IMR-90 (cell line): ENCODE measurements around the gene ZNF17. TPM values are rescaled to one million over a fixed set of nuclear protein-coding genes. Genes with fewer than 3 reads are reported as not detected.

Experiments
- ATAC-seq: fragments of 200-7000 bp; cut with Tn5 transposase; 2 replicates; pipeline ENCODE4 v1.9.1; 2020; ENCODE audit warnings: low read depth, mild to moderate bottlenecking, moderate library complexity
- BruUV-seq: library from RNA; stranded (reverse); fragments of 400-500 nt; replicated peaks from 2 replicates; lab custom pipeline; 2021; lab: Mats Ljungman, UMichigan
- CTCF ChIA-PET: fragments of 300-600 bp; formaldehyde crosslinking; extraction: SDS; loops from one replicate; lab custom pipeline; 2021; ENCODE audit warnings: antibody characterized with exemption; lab: Yijun Ruan, JAX
- POLR2A ChIA-PET: fragments of 300-600 bp; sonication (Branson Sonifier 250); formaldehyde crosslinking; loops from one replicate; lab custom pipeline; 2022; ENCODE audit warnings: antibody characterized with exemption; ENCODE audit not compliant: unreplicated experiment; lab: Charles Lee
- DNase-seq: peaks from one replicate; pipeline ENCODE4 v3.0.0; 2013
- H2AFZ ChIP-seq: replicated peaks from 2 replicates; pipeline ENCODE3; 2013; ENCODE audit warnings: low read length, mild to moderate bottlenecking; ENCODE audit not compliant: poor library complexity
- H2AK5ac ChIP-seq: 2 replicates; pipeline ENCODE4 v1.6.1; 2013; ENCODE audit warnings: low read depth, low read length, inconsistent platforms
- H2AK9ac ChIP-seq: replicated peaks from 2 replicates; pipeline ENCODE3; 2013; ENCODE audit warnings: mild to moderate bottlenecking, low read depth, low read length, moderate library complexity; ENCODE audit not compliant: poor library complexity
- H2BK120ac ChIP-seq: 2 replicates; pipeline ENCODE4 v1.6.1; 2013; ENCODE audit warnings: low read depth, low read length, inconsistent platforms
- H2BK15ac ChIP-seq: 3 replicates; pipeline ENCODE4 v1.6.1; 2013; ENCODE audit warnings: low read depth, low read length, inconsistent platforms
- H2BK20ac ChIP-seq: 2 replicates; pipeline ENCODE4 v1.6.1; 2013; ENCODE audit warnings: low read depth, mild to moderate bottlenecking, inconsistent platforms, low read length, moderate library complexity
- H2BK5ac ChIP-seq: 2 replicates; pipeline ENCODE4 v1.6.1; 2013; ENCODE audit warnings: mild to moderate bottlenecking, low read depth, low read length, inconsistent platforms; ENCODE audit not compliant: poor library complexity, severe bottlenecking
- H3K14ac ChIP-seq: replicated peaks from 2 replicates; pipeline ENCODE4 v1.6.1; 2013; ENCODE audit warnings: low read depth, low read length, inconsistent platforms
- H3K18ac ChIP-seq: 2 replicates; pipeline ENCODE4 v1.6.1; 2013; ENCODE audit warnings: low read depth, low read length, control low read depth
- H3K23ac ChIP-seq: 2 replicates; pipeline ENCODE4 v1.6.1; 2013; ENCODE audit warnings: low read depth, low read length, inconsistent platforms
- H3K27ac ChIP-seq: 2 replicates; pipeline ENCODE4 v1.5.1; 2013; ENCODE audit warnings: mild to moderate bottlenecking, control low read depth, low read length; ENCODE audit not compliant: insufficient read depth
- H3K27me3 ChIP-seq: 2 replicates; pipeline ENCODE4 v1.6.1; 2013; ENCODE audit warnings: low read length; ENCODE audit not compliant: control insufficient read depth, insufficient read depth
- H3K36me3 ChIP-seq: 2 replicates; pipeline ENCODE4 v1.6.1; 2013; ENCODE audit warnings: low read length, mixed read lengths; ENCODE audit not compliant: control insufficient read depth, insufficient read depth
- H3K4ac ChIP-seq: 2 replicates; pipeline ENCODE4 v1.6.1; 2013; ENCODE audit warnings: low read depth, low read length, inconsistent platforms
- H3K4me1 ChIP-seq: 2 replicates; pipeline ENCODE4 v1.6.1; 2013; ENCODE audit warnings: low read length, mixed read lengths; ENCODE audit not compliant: control insufficient read depth, insufficient read depth
- H3K4me2 ChIP-seq: 2 replicates; pipeline ENCODE4 v1.6.1; 2013; ENCODE audit warnings: low read depth, mild to moderate bottlenecking, control low read depth, low read length, moderate library complexity
- H3K4me3 ChIP-seq: 2 replicates; pipeline ENCODE4 v1.5.1; 2013; ENCODE audit warnings: low read depth, mild to moderate bottlenecking, control low read depth, low read length, moderate library complexity; ENCODE audit not compliant: insufficient read depth
- H3K56ac ChIP-seq: 2 replicates; pipeline ENCODE4 v1.6.1; 2013; ENCODE audit warnings: low read length, inconsistent platforms; ENCODE audit not compliant: insufficient read depth; ENCODE audit errors: extremely low read depth
- H3K79me1 ChIP-seq, 2 experiments: 2 replicates each; pipeline ENCODE4 v1.6.1; 2013; ENCODE audit warnings: low read length in 2 of 2, inconsistent platforms in 1 of 2, low read depth in 1 of 2
- H3K9ac ChIP-seq: 2 replicates; pipeline ENCODE4 v1.6.1; 2013; ENCODE audit warnings: low read depth, low read length, control low read depth
- H3K9me1 ChIP-seq: 2 replicates; pipeline ENCODE4 v1.6.1; 2013; ENCODE audit warnings: low read length, inconsistent platforms; ENCODE audit not compliant: insufficient read depth
- H3K9me3 ChIP-seq: 2 replicates; pipeline ENCODE4 v1.6.1; 2013; ENCODE audit warnings: low read length; ENCODE audit not compliant: control insufficient read depth, insufficient read depth
- H4K20me1 ChIP-seq: 2 replicates; pipeline ENCODE4 v1.6.1; 2013; ENCODE audit warnings: low read length, inconsistent platforms; ENCODE audit not compliant: insufficient read depth
- H4K5ac ChIP-seq: 2 replicates; pipeline ENCODE4 v1.6.1; 2013; ENCODE audit warnings: mild to moderate bottlenecking, low read depth, low read length, control low read depth
- H4K8ac ChIP-seq, 2 experiments: 2 replicates each; pipeline ENCODE4 v1.6.1; 2013; ENCODE audit warnings: low read depth in 2 of 2, low read length in 2 of 2, control low read depth in 1 of 2, inconsistent platforms in 1 of 2
- H4K91ac ChIP-seq: 2 replicates; pipeline ENCODE4 v1.6.1; 2013; ENCODE audit warnings: low read depth, low read length, inconsistent platforms; ENCODE audit not compliant: insufficient read depth
- BHLHE40 ChIP-seq: fragments of 150-350 bp; IDR thresholded peaks from 2 replicates; pipeline ENCODE4 v1.6.1; 2016; ENCODE audit warnings: mild to moderate bottlenecking, low read depth, low read length
- CEBPB ChIP-seq: IDR thresholded peaks from 2 replicates; pipeline ENCODE4 v1.6.1; 2012; ENCODE audit warnings: low read depth, low read length, improper control_type of control experiment
- CHD1 ChIP-seq: IDR thresholded peaks from 2 replicates; pipeline ENCODE4 v1.6.1; 2012; ENCODE audit warnings: low read depth, low read length, improper control_type of control experiment
- FOS ChIP-seq: fragments of 150-350 bp; IDR thresholded peaks from 2 replicates; pipeline ENCODE4 v1.6.1; 2016; ENCODE audit warnings: low read depth, low read length
- MAFK ChIP-seq: IDR thresholded peaks from 2 replicates; pipeline ENCODE4 v1.6.1; 2012; ENCODE audit warnings: low read depth, low read length, improper control_type of control experiment
- MAZ ChIP-seq: IDR thresholded peaks from 2 replicates; pipeline ENCODE4 v1.6.1; 2012; ENCODE audit warnings: low read depth, mild to moderate bottlenecking, low read length, improper control_type of control experiment, moderate library complexity, borderline replicate concordance
- MXI1 ChIP-seq: IDR thresholded peaks from 2 replicates; pipeline ENCODE4 v1.6.1; 2012; ENCODE audit warnings: low read depth, mild to moderate bottlenecking, low read length, moderate library complexity, borderline replicate concordance
- NFE2L2 ChIP-seq: fragments of 150-350 bp; IDR thresholded peaks from 2 replicates; pipeline ENCODE4 v1.6.1; 2016; ENCODE audit warnings: low read depth, mild to moderate bottlenecking, low read length
- POLR2A ChIP-seq: IDR thresholded peaks from 2 replicates; pipeline ENCODE4 v1.6.1; 2012; ENCODE audit warnings: mild to moderate bottlenecking, low read depth, low read length
- RAD21 ChIP-seq: IDR thresholded peaks from 2 replicates; pipeline ENCODE4 v1.6.1; 2012; ENCODE audit warnings: low read length, improper control_type of control experiment
- RCOR1 ChIP-seq: IDR thresholded peaks from 2 replicates; pipeline ENCODE4 v1.6.1; 2012; ENCODE audit warnings: mild to moderate bottlenecking, low read length, improper control_type of control experiment; ENCODE audit not compliant: insufficient replicate concordance
- RFX5 ChIP-seq: IDR thresholded peaks from 2 replicates; pipeline ENCODE4 v1.8.0; 2012; ENCODE audit warnings: low read depth, mild to moderate bottlenecking, low read length, moderate library complexity
- SMC3 ChIP-seq: fragments of 150-350 bp; IDR thresholded peaks from 2 replicates; pipeline ENCODE4 v1.6.1; 2016; ENCODE audit warnings: low read depth, mild to moderate bottlenecking, antibody characterized with exemption, low read length, moderate library complexity
- dilution Hi-C: fragments of 300-500 bp; cut with HindIII; formaldehyde crosslinking; loops from one replicate; pipeline ENCODE4 v1.14.3; 2018; ENCODE audit warnings: low sequenced_read_pairs; ENCODE audit not compliant: unreplicated experiment
- in situ Hi-C: fragments of 300-500 bp; cut with MboI; formaldehyde crosslinking; loops from 3 replicates; pipeline ENCODE4 v1.14.3; 2019; ENCODE audit warnings: low sequenced_read_pairs, inconsistent platforms, mixed read lengths
- intact Hi-C: fragments of 100-400 bp; cut with micrococcal nuclease; formaldehyde crosslinking; loops from 2 replicates; pipeline ENCODE4 v1.10.0; 2022
- polyA plus RNA-seq, 3 experiments: library from polyadenylated mRNA; depleted of rRNA; stranded (reverse); fragments of >200 nt; gene quantifications; 2 replicates each; pipeline ENCODE4 v1.2.3, GENCODE V29; 2012; ENCODE audit warnings: low replicate concordance in 1 of 3
- total RNA-seq: library from RNA; depleted of rRNA; stranded (reverse); fragments of >200 nt; gene quantifications from 2 replicates; pipeline ENCODE4 v1.2.3, GENCODE V29; 2012
- TF ChIP-seq, protein P1 (sequence below): conservative IDR thresholded peaks from 2 replicates; pipeline ENCODE4 v1.5.1; 2012; ENCODE audit warnings: mild to moderate bottlenecking, low read depth, low read length, improper control_type of control experiment
- TF ChIP-seq, protein P2 (sequence below): fragments of 150-350 bp; IDR thresholded peaks from 2 replicates; pipeline ENCODE4 v1.6.1; 2016; ENCODE audit warnings: low read depth, mild to moderate bottlenecking, low read length, moderate library complexity, borderline replicate concordance
- TF ChIP-seq, protein P3 (sequence below): fragments of 150-350 bp; IDR thresholded peaks from 2 replicates; pipeline ENCODE4 v1.6.1; 2017; ENCODE audit warnings: mild to moderate bottlenecking, antibody characterized with exemption, low read length, low read depth

ZNF17 gene
- total and polyA plus RNA-seq, 2 of the 4 experiments (the other 2 are of a cell fraction), result 4.3 to 17.4 TPM

DNA sequence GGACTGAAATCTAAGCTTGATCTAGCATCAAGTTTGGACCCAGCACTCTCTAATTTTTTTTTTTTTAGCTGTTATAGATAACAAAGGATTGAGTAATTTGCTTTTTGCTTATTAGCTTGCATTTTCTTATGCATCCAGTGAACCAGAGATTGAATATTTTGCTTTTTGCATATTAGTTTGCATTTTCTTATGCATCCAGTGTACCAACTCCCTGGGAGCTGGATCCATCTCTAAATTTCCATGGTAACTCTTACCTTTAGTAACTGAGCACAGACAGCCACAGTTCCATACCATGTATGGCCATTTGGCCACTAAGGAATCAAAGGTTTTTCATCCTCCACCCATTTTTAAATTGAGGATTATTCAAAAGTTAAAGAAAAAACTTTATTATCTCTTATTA is 30.0 kb upstream of the ZNF17 start:
- Histone ChIP-seq H2BK15ac (no peak overlapping the region), H3K4me3 (no peak overlapping the region), H4K5ac (no peak overlapping the region), H4K20me1 (no peaks in the 10 kb centered on the region), H3K23ac (no peak overlapping the region), H3K4me2 (no peak overlapping the region), H2BK20ac (no peak overlapping the region), H3K9me1 (no peaks in the 10 kb centered on the region), H3K56ac (no peak overlapping the region), H3K4me1 (no peaks in the 10 kb centered on the region), H3K9ac (no peak overlapping the region), H3K36me3 (peaks cover 21% of the 10 kb centered on the region), H3K4ac (no peak overlapping the region), H3K9me3 (peaks cover 27% of the 10 kb centered on the region), H3K18ac (no peak overlapping the region), H3K27ac (no peak overlapping the region), H2BK120ac (no peak overlapping the region), H3K14ac (no peak overlapping the region), H3K27me3 (no peaks in the 10 kb centered on the region), H2AK5ac (no peak overlapping the region), H2BK5ac (no peak overlapping the region), H2AFZ (no peak overlapping the region), H4K91ac (no peak overlapping the region), H2AK9ac (no peak overlapping the region), H4K8ac (no peak overlapping the region), H3K79me1 (no peaks in the 10 kb centered on the region)
- DNase-seq (no peak), ATAC-seq (no peak)
- BruUV-seq, result no TSS peak
- intact Hi-C loops (no loop called here), dilution Hi-C loops (no loop called here), in situ Hi-C loops (loop anchor here (25.0 kb wide), 1 partner anchor 969 kb away; the partner anchor contains the start of gene ZNF583)
- ChIA-PET POLR2A (no interaction called here), CTCF (no interaction called here)
- TF ChIP-seq MXI1, result no peak
- no peak for TF ChIP-seq MAFK
- no peak for TF ChIP-seq CEBPB
- TF ChIP-seq, protein P1, sequence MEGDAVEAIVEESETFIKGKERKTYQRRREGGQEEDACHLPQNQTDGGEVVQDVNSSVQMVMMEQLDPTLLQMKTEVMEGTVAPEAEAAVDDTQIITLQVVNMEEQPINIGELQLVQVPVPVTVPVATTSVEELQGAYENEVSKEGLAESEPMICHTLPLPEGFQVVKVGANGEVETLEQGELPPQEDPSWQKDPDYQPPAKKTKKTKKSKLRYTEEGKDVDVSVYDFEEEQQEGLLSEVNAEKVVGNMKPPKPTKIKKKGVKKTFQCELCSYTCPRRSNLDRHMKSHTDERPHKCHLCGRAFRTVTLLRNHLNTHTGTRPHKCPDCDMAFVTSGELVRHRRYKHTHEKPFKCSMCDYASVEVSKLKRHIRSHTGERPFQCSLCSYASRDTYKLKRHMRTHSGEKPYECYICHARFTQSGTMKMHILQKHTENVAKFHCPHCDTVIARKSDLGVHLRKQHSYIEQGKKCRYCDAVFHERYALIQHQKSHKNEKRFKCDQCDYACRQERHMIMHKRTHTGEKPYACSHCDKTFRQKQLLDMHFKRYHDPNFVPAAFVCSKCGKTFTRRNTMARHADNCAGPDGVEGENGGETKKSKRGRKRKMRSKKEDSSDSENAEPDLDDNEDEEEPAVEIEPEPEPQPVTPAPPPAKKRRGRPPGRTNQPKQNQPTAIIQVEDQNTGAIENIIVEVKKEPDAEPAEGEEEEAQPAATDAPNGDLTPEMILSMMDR, result no peak
- TF ChIP-seq SMC3, result no peak
- TF ChIP-seq MAZ, result no peak
- TF ChIP-seq RFX5, result no peak
- TF ChIP-seq POLR2A, result no peak
- TF ChIP-seq NFE2L2, result no peak
- no peak for TF ChIP-seq RAD21
- no peak for TF ChIP-seq CHD1
- TF ChIP-seq, protein P2, sequence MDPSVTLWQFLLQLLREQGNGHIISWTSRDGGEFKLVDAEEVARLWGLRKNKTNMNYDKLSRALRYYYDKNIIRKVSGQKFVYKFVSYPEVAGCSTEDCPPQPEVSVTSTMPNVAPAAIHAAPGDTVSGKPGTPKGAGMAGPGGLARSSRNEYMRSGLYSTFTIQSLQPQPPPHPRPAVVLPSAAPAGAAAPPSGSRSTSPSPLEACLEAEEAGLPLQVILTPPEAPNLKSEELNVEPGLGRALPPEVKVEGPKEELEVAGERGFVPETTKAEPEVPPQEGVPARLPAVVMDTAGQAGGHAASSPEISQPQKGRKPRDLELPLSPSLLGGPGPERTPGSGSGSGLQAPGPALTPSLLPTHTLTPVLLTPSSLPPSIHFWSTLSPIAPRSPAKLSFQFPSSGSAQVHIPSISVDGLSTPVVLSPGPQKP, result no peak
- TF ChIP-seq BHLHE40, result no peak
- no peak for TF ChIP-seq RCOR1
- no peak for TF ChIP-seq FOS
- TF ChIP-seq, protein P3, sequence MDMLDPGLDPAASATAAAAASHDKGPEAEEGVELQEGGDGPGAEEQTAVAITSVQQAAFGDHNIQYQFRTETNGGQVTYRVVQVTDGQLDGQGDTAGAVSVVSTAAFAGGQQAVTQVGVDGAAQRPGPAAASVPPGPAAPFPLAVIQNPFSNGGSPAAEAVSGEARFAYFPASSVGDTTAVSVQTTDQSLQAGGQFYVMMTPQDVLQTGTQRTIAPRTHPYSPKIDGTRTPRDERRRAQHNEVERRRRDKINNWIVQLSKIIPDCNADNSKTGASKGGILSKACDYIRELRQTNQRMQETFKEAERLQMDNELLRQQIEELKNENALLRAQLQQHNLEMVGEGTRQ, result no peak
